NCI-H345 treated with DMSO at 0.1 percent for 48 hours (cell line): ENCODE measurements around the gene ZBTB5.
"Not testable (repeated sequence)": the region's sequence is repeated elsewhere in the genome, so short reads cannot be mapped to it uniquely, and the experiment has no call there.

Experiments used
- DNase-seq: peaks from one replicate; lab custom pipeline; 2025; ENCODE audit not compliant: unreplicated experiment; lab: John Stamatoyannopoulos, UW

The ZBTB5 gene

GRCh38 chr9:37452611-37453010 lies 12.6 kb downstream of the ZBTB5 start:
- no peak for DNase-seq

DNA sequence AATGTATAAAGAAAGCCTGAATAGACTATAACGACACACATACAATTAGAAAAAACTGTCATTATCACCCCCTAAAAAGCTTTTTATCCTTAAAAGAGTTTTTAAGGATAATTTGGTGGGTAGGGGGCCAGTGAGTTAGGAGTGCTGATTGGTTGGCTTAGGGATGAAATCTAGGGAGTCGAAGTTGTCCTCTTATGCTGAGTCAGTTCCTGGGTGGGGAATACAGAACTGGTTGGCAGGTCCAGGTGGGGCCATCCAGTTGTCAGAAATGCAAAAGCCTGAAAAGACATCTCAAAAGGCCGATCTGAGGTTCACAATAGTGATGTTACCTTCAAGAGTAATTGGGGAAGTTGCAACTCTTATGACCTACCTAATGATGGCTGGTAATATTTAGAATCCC lies 13.6 kb downstream of the ZBTB5 start:
- DNase-seq, result no peak

- DNase-seq, result no peak
Observed at GRCh38 chr9:37449862-37450632, 15.2 kb downstream of the ZBTB5 start.

DNA sequence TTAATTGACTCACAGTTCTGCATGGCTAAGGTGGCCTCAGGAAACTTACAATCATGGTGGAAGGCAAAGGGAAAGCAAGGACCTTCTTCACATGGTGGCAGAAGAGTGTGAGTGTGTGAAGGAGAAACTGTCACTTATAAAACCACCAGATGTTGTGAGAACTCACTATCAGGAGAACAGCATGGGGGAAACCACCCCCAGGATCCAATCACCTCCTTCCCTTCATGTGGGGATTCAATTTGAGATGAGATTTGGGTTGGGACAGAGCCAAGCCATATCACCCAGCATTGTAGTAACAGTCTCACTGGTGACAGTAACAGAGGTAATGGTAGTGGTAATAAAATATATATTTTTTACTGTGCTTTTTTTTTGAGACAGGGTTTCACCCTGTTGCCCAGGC lies 18.1 kb downstream of the ZBTB5 start:
- DNase-seq, result no peak

- DNase-seq, result no peak
Observed at GRCh38 chr9:37446401-37446800, 18.8 kb downstream of the ZBTB5 start.

DNA sequence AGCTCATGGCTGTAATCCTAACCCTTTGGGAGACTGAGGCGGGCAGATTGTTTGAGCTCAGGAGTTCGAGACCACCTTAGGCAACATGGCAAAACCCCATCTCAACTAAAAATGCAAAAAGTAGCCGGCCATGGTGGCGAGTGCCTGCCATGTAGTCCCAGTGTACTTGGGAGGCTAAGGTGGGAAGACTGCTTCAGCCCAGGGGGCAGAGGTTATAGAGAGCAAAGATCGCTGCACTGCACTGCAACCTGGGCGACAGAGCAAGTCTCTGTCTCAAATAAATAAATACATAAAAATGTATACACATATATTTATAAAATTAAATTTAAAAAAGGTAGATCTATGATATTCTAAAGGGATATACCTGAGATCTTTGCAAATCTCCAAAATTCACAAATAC lies 19.4 kb downstream of the ZBTB5 start:
- no peak for DNase-seq

DNA sequence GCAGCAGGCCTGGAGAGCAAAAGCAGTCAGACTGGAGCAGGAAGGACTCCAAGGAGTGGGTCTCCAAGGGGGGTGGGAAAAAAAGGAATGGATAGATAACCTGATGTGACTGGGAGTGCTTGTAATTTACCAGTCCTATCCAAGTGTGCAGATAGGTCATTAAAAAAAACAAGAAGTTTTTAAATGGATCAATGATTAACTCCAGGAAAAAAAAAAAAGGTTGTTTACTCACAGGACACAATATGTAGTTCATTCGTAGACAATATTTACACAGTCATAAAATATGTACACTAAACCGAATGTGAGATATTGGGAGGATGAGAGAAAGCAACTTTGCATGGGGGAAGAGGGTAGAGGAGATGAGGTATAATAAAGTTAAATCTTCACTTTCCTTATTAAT lies 20.4 kb downstream of the ZBTB5 start:
- DNase-seq, result no peak

DNA sequence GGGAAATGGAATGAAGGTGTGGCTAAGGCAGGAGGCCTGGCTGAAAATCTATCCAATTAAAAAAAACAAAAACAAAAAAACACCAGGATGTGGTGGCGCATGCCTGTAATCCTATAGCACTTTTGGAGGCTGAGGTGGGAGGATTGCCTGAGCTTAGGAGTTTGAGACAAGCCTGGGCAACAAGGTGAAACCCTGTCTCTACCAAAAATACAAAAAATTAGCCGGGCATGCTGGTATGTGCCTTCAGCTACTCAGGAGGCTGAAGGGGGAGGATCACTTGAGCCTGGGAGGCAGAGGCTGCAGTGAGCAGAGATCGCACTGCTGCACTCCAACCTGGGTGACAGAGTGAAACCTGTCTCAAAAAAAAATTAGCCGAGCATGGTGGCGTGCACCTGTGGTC lies 21.7 kb downstream of the ZBTB5 start:
- no peak for DNase-seq

DNA sequence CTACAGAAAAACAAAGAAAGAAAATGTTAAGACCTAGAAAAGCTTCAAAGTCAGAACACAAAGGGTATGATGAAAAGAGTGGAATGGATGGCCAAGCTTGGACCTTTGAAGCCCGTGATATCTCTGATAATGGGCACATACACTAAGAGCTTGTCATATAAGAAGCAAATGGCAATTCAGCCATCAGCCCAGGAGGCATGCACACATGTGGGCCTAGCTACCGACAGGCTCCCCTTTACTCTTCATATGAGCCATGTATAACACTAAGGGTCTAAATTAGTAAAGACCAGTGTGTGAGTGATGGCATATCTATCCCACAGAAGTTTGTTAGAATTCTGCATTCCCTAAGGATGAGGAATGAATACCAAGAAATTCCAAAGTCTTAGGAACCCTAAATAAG lies 22.7 kb downstream of the ZBTB5 start:
- no peak for DNase-seq

- DNase-seq, result no peak
Observed at GRCh38 chr9:37441776-37442370, 23.4 kb downstream of the ZBTB5 start.

DNA sequence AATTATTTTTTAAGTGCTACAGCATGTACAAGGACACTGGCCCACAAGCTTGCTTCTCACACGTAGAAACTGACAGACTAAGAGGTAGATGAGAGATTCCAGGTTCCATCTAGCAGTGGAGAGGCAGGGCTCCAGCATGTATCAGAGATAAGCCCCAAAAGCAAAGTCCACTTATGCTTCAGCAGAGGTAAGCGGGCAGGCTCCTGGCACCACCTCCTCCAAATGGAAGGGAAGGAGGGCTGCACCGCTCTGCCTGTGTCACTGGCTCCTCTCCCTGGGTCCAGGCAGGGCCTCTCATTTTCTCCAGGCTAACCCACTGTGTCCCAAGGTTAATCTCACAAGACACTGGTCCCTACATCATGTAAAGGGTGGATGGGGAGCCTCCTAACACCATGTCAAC lies 26.9 kb downstream of the ZBTB5 start:
- no peak for DNase-seq

GRCh38 chr9:37437621-37438020 lies 27.6 kb downstream of the ZBTB5 start:
- no peak for DNase-seq

DNA sequence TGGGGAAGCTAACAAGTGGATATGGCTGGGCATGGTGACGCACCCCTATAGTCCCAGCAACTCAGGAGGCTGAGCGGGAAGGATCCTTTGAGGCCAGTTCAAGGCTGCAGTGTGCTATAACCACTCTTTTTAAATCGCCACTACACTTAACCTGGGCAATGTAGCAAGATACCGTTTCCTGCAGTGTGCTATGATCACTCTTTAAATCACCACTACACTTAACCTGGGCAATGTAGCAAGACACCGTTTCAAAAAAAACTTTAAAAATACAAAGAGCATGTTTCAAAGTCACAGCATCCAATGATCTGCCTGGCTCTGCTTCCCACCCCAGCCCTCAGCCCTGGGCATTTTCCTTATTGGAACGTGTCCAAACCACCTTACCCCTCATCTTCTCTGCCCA lies 28.2 kb downstream of the ZBTB5 start:
- no peak for DNase-seq

DNA sequence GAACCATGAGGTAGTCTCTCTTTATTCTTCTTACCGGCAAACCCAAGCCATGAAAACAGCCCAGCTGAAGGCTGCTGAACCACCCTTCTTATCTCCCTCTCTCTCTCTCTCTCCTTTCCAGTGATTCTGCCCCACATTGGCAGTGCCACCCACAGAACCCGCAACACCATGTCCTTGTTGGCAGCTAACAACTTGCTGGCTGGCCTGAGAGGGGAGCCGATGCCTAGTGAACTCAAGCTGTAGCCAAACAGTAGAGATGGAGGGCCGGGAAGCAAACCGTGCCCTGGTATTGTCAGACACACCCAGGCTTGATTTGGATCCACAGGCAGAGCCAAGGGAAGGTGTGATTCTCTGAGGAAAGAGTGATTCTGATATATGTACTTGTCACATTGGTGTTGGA lies 28.7 kb downstream of the ZBTB5 start:
- DNase-seq, result no peak

GRCh38 chr9:37433867-37434371 lies 31.3 kb downstream of the ZBTB5 start:
- no peak for DNase-seq

GRCh38 chr9:37432020-37432419 lies 33.2 kb downstream of the ZBTB5 start:
- no peak for DNase-seq

- DNase-seq, result peak; percentile 20
Observed at GRCh38 chr9:37430841-37431597, 34.2 kb downstream of the ZBTB5 start.

GRCh38 chr9:37429441-37430285 lies 35.6 kb downstream of the ZBTB5 start:
- no peak for DNase-seq

- DNase-seq, result no peak
Observed at GRCh38 chr9:37428345-37428744, 36.9 kb downstream of the ZBTB5 start.

DNA sequence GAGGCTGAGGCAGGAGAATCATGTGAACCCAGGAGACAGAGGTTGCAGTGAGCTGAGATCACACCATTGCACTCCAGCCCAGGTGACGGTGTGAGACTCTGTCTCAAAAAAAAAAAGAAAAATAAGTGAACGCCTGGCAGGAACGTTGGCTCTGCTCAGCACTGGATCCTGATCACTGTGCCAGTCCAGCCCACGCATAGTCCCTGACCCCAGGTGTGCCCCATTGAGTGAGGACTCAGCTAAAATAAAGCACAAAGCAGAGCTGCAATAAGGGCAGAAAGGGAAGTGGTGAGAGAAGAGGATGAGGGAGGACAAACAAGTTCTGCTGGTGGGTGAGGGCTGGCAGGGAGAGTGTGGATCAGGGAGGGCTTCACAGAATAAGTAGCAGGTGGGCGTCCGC lies 38.4 kb downstream of the ZBTB5 start:
- DNase-seq, result no peak

- DNase-seq, result not testable (repeated sequence)
Observed at GRCh38 chr9:37426431-37426830, 38.8 kb downstream of the ZBTB5 start.
